DND-41 (cell line): ENCODE measurements around the gene NCAPG.

ENCODE experiments used
- CTCF ChIP-seq: IDR thresholded peaks from 2 replicates; pipeline ENCODE4 v1.5.1; 2012; ENCODE audit warnings: borderline replicate concordance, low read length, moderate library complexity, mild to moderate bottlenecking; ENCODE audit not compliant: poor library complexity, severe bottlenecking; ENCODE audit errors: extremely low read depth
- EZH2 ChIP-seq: IDR thresholded peaks from 3 replicates; pipeline ENCODE4 v1.6.1; 2012; ENCODE audit warnings: borderline replicate concordance, low read depth, mild to moderate bottlenecking, moderate library complexity, low read length, inconsistent platforms; ENCODE audit not compliant: severe bottlenecking

DNA sequence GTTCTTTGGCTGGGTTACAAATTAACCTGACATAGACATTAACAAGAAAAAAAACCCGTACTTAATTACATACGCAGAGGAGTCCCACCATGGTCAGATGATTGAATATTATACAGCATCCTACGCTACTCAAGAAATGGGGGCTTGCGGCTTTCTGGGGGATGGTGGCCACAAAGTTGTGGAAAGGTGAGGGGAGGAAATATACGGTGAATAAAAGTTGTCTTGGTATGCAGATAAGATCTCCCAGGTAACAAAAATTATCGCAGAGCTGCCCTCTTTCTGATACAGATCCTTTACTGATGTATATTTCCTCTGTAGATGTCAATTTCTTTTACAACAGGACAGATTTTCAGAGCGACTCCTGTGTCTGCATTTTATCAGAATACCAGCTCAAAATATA is 1.1 kb upstream of the NCAPG start:
- no peak for TF ChIP-seq CTCF
- TF ChIP-seq EZH2, result no peak
